ENCODE measurements around the gene ADARB2.
A peak's percentile ranks its signal among the peaks of the same experiment; 100 is the strongest.

ADARB2 gene

GRCh38 chr10:1731592-1731991 is 5.7 kb downstream of the ADARB2 start:
- H3K27ac ChIP-seq = no peak overlapping the region
- ChIA-PET POLR2A (ENCODE audit: low non-redundant PET) (no interaction called here), CTCF (interaction anchor here (0.7 kb wide), 1 partner anchor 23 kb away, joined by 3 read pairs; no protein-coding TSS in a partner anchor)
- TF ChIP-seq, protein P1, sequence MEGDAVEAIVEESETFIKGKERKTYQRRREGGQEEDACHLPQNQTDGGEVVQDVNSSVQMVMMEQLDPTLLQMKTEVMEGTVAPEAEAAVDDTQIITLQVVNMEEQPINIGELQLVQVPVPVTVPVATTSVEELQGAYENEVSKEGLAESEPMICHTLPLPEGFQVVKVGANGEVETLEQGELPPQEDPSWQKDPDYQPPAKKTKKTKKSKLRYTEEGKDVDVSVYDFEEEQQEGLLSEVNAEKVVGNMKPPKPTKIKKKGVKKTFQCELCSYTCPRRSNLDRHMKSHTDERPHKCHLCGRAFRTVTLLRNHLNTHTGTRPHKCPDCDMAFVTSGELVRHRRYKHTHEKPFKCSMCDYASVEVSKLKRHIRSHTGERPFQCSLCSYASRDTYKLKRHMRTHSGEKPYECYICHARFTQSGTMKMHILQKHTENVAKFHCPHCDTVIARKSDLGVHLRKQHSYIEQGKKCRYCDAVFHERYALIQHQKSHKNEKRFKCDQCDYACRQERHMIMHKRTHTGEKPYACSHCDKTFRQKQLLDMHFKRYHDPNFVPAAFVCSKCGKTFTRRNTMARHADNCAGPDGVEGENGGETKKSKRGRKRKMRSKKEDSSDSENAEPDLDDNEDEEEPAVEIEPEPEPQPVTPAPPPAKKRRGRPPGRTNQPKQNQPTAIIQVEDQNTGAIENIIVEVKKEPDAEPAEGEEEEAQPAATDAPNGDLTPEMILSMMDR (conservative IDR thresholded peaks at IDR 0.05; ENCODE audit: low read depth) = no peak
- DNase-seq (ENCODE audit: low spot score) = no peak

GRCh38 chr10:1729751-1730150 is 7.6 kb downstream of the ADARB2 start:
- H3K27ac ChIP-seq = no peak overlapping the region
- CTCF ChIA-PET = no interaction called here
- POLR2A ChIA-PET (ENCODE audit: low non-redundant PET) = no interaction called here
- no peak for DNase-seq (ENCODE audit: low spot score)
- TF ChIP-seq, protein P1 (conservative IDR thresholded peaks at IDR 0.05; ENCODE audit: low read depth) = no peak

GRCh38 chr10:1726861-1727260 is 10.5 kb downstream of the ADARB2 start:
- TF ChIP-seq, protein P1 (conservative IDR thresholded peaks at IDR 0.05; ENCODE audit: low read depth) = no peak
- POLR2A ChIA-PET (ENCODE audit: low non-redundant PET) = no interaction called here
- H3K27ac ChIP-seq = no peak overlapping the region
- CTCF ChIA-PET = no interaction called here
- no peak for DNase-seq (ENCODE audit: low spot score)

GRCh38 chr10:1724921-1725488 is 12.3 kb downstream of the ADARB2 start:
- TF ChIP-seq, protein P1 (conservative IDR thresholded peaks at IDR 0.05; ENCODE audit: low read depth) = no peak
- ChIA-PET POLR2A (ENCODE audit: low non-redundant PET) (no interaction called here), CTCF (interaction anchor here (0.6 kb wide), 1 partner anchor 616 kb away, joined by 5 read pairs; no protein-coding TSS in a partner anchor)
- peak; percentile 20 for DNase-seq (ENCODE audit: low spot score)
- no peak overlapping the region for H3K27ac ChIP-seq

DNA sequence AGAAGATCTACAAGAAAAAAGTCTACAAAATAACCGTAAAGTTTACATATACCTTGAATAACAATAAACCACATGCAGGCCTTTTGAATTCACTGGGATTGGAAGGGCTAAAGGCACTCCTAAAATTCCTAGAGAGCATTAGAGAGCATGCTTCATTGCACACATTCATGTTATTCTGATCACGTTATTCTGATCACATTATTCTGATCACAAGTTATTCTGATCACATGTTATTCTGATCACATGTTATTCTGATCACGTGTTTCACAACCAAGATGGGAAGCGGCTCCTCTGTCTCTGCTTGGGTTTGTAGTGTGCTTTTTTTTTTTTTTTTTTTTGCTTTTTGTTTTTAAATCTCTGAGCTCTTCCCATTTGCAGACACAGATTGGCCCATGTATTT is 20.5 kb downstream of the ADARB2 start:
- TF ChIP-seq, protein P1 (conservative IDR thresholded peaks at IDR 0.05; ENCODE audit: low read depth) = no peak
- ChIA-PET CTCF (interaction anchor here (0.6 kb wide), 1 partner anchor 172 kb away, joined by 4 read pairs; no protein-coding TSS in a partner anchor), POLR2A (ENCODE audit: low non-redundant PET) (no interaction called here)
- no peak for DNase-seq (ENCODE audit: low spot score)
- H3K27ac ChIP-seq = no peak overlapping the region

DNA sequence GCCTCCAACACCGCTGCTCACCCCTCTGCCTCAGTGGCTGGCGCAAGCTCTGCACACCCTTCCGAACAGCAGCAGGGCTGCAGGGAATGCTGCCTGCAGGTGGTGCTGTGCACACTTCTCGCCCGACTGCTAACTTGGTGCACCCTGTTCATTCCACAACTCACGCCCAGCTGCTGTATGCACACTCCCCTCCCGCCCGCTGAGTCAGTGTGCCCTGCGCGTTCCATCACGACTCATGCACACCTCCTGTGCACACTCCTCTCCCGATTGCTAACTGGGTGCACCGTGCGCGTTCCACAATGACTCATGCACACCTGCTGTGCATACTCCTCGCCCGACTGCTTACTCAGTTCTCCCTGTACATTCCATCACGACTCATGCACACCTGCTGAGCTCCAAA is 21.5 kb downstream of the ADARB2 start:
- ChIA-PET CTCF (interaction anchor here (0.6 kb wide), 1 partner anchor 18 kb away, joined by 5 read pairs; no protein-coding TSS in a partner anchor), POLR2A (ENCODE audit: low non-redundant PET) (no interaction called here)
- peak; percentile 49 for DNase-seq (ENCODE audit: low spot score)
- no peak overlapping the region for H3K27ac ChIP-seq
- TF ChIP-seq, protein P1 (conservative IDR thresholded peaks at IDR 0.05; ENCODE audit: low read depth) = no peak
